HK-2 (cell line): ENCODE measurements around the gene RAB36.

Experiments
- DNase-seq: peaks from one replicate; pipeline ENCODE4 v3.0.0-alpha.2; 2018; ENCODE audit not compliant: unreplicated experiment

Gene RAB36

DNA sequence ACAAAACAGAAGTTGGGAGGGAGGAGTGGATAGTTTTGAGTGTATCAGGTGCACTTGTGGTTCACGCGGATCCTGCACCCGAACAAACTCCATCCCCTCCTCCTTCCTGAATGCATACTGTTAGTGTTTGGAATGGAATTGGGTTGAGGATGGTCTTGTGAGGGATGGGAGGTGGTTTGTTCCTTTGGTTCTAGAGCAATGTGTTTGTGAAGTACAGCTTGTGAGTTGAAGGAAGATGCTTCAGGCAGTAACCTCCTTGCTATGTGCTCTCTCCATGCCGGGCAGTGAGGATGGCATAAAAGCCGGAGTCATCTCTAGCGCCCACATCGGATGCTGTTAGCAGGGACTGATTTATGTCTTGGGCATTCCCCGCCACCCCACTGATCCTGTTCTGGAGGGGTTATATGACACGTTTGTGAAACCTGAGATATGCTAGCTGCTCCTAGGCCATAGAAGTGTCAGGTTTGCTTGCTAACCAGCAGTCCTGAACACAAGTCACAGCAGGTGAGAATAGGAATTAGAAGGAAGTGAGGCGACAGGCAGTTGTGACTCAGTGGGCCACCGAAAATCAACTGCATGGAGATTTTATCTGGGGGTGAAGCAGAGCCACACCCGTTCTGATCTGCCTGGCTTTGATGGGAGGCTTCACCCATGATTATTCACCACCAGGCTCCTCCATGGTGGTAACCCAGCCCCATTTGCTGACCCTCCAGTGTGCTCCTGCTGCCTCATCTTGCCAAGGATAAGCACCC is 37.2 kb downstream of the RAB36 start:
- peak; percentile 56 for DNase-seq

DNA sequence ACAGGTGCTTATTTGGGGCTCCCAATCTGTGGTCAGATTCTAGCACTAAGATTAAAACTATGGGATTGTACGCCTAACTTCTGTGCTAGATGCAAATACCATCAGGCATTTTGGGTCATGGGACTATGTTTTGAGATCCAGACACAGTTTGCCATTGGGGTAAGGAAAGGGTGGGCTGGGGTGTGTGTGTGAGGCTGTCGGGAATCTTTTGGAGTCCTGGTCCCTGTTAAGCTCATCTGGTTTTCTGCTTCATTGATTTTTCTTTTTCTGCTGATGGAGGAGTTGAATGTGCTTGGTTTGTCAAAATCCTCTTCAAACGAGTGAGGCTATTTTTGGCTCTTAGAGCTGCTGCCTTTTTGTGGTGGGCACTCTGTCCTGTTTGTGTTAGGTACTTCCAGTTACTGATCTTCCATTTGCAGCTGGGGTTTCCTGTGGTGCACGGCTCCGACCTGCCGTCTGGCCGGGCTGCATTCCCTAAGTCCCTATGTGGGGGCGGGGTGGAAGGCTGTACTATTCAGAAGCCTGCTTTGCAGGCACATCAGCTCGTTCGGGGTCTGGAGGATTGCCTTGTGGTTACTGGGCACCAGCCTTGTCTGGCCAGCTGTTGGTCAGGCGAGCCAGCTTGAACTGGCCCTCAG is 37.9 kb downstream of the RAB36 start:
- DNase-seq: peak; percentile 42

DNA sequence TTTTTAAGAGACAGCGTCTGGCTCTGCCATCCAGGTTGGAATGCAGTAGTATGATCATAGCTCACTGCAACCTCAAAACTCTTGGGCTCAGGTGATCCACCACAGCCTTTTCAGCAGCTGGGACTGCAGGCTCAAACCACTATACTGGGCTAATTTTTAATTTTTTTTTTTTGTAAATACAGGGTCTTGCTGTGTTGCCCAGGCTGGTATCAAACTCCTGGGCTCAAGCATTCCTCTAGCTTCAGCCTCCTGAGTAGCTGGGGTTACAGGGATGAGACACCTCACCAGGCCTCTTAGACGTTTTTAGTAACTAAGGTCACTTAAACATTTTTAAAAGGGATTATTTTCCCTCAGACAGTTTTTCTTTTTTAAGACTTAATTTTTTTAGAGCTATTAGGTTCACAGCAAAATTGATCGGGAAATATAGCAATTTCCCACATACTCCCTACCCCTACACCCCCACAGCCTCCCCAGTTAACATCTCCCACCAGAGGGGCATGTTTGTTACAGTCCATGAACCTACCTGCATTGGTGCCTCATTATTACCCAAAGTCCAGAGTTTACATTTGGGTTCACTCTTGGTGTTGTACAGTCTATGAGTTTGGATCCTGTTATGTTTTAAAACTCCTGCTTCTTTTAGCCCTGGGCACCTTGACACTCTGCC is 39.0 kb downstream of the RAB36 start:
- no peak for DNase-seq

DNA sequence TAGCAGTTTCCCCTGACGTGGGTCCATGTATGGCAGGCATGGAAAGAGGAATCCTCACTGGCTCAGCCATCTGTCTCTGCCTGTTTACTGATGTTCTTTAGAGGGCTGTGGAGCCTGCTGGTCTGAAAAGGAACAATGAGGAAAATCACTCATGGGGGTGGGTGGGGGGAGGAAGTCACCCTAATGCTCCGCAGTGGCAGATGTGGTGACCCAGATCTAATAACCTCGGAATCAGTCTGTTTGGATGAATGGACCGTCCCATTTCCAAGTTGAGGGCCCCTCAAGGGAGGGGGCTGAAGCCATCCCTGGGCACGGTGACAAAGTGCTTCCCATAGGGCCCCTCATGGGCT is 39.5 kb downstream of the RAB36 start:
- no peak for DNase-seq

DNA sequence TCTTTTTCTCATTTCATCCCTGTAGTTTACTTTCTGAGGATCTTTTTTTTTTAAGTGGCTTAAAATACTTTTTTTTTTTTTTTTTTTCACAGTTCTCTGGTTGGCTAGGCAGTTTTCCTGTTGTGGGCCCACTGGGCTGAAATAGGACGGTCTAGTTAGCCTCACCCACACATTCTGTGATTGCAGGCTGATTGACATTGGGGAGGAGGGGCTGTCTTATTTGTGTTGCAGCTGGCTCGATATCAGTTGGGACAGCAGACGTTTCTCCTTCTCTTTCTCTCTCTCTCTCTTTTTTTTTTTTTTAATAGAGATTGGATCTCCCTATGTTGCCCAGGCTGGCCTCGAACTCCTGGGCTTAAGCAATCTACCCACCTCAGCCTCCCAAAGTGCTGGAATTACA is 41.9 kb downstream of the RAB36 start:
- DNase-seq: no peak

DNA sequence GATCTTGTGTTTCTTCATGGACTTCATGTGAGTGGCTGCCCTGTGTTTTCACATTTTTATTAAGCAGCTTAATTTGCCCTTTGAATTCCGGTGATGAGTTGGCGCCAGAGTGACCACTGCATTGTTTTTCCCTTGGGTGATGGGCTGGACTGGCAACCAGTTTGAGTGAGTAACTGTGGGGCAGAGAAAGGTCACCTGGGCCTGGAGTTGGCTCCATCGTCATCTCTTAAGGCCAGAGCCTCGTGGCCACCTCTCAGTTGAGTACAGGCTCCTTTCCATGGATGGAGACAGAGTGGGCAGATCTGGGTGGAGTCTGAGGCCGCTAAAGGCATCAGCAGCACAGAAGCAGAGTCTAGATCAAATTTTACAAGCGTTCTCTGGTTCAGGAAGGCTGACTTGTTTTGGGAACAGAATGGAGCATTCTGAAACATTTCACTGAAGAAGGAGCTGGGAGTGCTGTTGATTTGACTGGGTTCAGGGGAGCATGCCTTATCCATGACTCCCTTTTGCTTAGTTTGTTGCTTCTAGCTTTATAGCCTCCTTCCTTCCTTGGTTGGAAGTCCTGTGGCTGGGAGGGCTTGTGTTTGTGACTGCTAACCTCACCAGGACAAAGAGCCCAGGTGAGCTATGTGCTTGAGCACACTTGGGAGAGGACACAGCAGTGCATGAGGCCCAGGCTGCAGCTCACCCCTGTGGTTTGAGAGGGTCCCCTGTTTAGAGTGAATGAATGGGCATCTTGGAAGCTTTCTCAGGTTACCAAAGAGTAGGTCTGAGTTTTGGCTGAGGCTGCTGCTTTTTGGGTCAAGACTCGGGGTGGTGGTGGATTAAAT is 42.8 kb downstream of the RAB36 start:
- DNase-seq: no peak

DNA sequence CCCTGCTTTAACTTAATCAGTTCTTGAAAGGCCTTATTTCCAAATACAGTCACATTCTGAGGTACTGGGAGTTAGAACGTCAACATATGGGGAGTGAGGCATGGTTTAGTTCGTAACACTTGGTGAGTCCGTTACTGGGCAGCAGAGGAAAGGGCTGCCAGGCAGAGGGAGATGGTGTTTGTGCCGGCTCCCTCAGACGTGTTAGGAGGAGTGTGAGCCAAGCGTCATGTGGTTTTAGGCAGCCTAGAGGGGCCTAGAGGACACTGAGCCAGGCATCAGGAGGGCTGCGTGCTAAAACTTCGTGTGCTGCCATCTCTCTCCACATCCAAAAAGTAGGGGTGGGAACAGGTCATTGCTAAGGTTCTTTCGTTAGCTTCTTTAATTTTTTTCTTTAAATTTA is 45.2 kb downstream of the RAB36 start:
- no peak for DNase-seq

DNA sequence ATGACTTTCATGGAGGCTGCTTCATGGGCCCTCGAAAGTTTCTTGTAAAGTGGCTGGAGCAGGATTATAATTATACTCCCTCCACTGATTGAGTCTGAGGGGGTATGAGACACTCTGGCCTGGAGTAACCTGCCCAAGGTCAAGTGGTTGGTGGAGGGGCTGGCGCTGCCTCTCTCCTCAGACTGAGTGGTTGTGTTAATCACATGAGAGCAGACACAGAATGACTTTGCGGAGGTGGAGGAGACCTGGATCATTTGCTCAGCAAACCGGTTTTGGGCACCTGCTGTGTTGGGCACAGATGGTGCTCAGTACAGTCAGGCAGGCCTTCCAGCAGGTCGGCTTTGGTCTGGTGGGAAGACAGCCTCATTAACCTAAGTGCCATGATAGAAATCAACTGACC is 46.9 kb downstream of the RAB36 start:
- DNase-seq: no peak

DNA sequence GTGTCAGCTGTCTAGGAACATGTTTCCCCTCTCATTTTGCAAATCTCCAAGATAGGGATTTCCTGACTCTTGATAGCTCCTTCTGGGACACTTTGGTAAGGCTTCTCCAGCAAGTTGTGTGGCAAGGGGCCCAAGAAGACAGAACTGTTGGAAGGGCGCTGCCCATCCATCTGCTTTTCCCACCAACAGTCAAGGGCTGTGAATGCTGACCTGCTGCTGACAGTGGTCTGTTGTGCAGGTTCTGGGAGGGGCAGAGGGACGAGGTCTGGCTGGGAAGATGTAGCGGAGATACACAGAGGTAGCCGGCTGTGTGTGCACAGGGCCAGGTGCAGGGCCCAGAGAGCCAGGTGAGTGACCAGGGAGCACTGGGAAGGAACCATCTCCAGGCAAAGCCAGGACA is 47.3 kb downstream of the RAB36 start:
- no peak for DNase-seq

DNA sequence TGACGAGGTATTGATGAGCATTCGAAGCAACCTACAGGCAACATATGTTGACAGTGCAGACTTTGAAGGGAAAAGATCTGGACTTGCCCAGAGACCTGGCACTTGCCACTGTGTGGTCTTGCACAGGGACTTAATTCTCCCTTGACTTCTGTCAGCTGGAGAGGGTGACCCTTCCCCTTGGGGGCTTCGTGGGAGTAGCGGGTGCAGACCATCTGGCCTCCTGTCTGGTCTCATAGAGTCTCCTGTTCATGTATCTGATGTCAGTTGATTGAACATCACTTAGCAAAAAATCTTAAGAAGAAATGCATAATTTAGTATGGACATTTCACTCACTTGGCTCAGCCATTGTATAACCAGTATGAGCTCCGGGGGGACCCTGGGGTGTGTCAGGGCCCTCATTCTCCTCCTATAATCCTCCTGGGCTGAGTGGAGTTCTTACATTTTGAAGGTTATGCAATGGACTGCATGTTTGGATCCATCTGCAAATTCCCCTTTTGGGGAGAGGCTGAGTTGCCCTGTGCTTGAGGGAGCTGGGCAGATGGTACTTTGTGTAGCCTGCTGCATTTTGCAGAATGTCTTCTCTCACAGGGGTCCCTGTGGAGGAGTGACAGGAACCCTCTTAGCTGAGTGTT is 48.0 kb downstream of the RAB36 start:
- no peak for DNase-seq

DNA sequence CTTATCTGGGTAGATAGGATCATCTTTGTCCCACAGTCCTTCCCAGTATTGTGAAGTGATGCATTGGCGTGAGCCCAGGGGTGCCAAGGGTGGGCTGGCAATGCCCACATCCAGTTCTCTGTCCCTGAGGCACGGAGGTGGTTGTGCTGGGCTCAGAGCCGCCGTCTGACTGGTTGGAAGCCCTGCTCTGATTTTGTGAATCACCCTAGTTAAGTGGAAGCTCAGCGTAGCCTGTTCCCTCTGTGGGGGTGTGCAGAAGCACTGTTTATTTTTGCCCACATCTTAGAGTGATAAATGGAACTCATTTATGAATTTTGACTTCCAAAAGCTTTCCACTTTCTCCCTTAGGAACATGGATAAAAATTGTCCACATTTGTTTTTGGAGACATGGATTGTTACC is 48.6 kb downstream of the RAB36 start:
- no peak for DNase-seq

DNA sequence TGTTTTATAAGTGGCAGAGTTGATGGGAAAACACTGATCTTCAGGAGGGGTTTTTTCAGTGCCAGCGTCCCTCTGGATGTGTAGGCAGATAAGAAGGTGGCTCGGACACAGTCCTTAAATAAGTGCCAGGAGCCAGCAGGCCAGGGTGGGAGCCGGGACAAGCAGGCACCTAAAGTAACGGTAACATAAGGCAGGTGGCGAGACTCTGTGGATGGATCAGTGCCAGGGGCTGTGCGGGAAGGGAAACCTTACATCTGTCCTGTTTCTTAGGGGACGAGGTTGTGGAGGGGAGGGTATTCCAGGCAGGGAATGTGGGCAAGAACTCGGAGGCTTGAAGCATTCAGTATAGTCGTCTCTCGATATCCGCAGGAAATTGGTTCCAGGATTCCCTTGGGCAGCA is 50.9 kb downstream of the RAB36 start:
- DNase-seq: no peak

DNA sequence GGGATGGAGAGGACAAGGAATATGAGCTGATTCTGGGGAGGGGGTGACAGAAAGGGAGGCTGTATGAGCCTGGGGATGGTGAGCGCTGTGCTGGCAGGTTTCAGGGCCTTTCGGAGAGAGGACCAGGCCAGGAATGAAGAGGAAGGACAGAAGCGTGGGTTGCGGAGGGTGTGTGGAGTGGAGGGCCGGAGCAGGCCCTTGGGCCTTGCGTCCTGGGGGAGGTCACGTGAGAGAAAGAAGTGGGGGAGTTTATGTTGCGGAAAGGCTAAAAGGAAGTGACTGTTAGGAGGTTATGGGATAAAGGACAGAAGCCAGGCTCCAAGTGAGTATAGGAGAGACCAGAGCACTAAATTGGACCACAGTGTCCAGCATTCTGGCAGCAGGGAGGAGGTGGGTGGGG is 52.6 kb downstream of the RAB36 start:
- DNase-seq: no peak

DNA sequence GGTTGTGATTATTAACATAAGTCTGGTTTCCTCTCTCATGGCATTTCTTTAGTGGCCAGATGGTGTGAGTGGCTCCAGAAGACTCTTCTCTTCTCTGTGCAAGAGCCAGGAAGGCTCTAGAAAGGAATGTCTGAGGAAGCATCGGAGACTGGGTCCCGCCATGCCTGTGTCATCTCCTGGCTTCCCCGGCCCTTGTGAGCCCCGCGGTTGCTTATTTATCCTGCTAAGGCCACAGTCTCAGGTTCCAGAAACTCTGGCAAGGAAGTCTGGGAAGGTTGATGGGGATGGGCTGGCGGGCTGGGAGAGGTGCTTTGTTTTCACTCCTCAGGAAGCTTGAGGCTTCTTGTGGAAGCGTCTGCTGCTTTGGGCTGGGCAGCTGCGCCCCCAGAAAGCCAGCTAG is 53.9 kb downstream of the RAB36 start:
- DNase-seq: no peak

DNA sequence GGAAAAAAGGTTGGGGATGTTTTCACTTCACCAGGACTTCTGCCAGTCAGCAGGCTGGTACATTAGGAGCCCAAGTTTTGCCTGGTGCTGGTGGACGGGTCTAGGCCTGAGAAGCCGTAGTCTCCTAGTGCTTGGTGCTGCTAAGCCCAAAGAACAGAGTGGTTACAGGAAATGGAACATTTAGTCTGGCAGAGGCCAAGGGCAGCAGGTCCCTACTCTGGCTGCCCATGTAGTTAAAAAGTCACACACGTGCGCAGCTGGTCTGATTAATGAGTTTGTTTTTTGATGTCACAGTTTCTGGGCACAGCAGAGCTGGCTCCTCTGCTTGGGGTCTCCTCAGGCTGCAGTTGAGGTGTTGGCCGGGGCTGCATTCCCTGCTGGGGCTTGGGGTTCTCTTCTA is 55.6 kb downstream of the RAB36 start:
- DNase-seq: no peak

DNA sequence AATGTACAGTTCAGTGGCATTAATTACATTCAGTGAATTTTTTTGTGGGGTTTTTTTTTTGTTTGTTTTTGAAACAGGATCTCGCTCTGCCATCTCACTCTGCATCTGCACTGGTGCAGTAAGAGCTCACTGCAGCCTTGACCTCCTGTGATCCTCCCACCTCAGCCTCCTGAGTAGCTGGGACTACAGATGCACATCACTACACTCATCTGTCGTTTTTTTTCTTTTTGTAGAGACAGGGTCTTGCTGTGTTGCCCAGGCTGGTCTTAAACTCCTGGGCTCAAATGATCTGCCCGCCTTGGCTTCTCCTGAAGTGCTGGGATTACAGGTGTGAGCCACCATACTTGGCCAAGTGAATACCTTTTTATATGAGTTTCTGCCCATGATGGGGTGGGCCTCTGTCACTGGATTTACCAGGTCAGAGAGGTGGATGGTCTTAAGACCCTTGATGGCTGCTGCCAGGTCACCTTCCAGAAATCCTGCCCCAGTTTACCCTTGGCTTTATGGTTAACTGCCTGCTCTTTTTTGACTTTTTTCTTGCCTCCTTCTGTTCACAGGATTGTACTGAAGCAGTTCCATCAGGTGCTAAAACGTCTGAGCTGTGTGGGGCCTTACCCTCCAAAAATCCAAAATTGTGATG is 57.7 kb downstream of the RAB36 start:
- DNase-seq: no peak

DNA sequence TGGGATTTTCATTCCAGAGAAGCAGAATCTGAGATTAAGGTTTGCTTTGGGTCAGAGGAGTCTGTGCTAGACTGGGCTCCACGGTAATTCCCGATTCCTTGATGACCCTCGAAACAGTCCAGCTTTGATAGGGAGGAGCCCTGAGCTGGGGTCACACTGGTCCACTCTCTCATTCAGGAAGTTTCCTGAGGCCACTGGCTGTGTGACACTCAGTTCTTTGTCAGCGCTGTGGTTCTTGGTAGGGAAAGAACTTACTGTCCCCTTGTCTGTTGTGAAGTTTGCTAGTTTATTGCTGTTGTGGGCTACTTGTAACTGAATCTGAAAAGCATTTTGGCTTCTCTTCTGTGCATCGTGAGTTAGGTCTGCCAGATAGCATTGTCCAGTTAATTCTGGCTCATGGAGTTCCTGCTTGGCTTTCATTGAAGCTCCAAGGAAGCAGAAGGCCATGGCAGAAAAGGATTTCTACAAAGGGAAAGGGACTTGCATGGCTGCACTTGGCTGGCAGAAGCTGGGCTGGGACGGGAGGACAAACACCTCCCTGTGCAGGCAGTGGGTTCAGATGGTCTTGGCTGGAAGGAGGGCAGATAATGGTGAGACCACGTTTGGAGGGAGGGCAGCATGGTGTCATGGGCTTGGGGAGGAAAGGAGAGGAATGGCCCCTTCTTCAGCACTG is 58.3 kb downstream of the RAB36 start:
- no peak for DNase-seq

DNA sequence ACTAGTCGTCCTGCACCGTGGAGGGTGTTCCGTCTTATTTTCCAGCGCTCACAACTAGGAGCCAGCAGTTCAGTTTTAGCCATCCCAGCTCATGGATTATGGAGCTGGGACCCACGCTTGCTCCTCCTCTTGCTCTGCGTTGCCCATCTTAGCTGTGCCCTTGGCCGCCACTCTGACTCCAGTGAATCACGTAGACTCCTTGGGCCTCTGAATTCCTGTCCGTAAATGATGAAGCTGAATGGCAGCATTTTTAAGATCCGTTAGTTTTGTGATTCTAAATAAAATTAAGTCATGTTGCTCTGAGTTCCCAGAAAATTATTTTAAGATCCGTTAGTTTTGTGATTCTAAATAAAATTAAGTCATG is 58.8 kb downstream of the RAB36 start:
- no peak for DNase-seq

DNA sequence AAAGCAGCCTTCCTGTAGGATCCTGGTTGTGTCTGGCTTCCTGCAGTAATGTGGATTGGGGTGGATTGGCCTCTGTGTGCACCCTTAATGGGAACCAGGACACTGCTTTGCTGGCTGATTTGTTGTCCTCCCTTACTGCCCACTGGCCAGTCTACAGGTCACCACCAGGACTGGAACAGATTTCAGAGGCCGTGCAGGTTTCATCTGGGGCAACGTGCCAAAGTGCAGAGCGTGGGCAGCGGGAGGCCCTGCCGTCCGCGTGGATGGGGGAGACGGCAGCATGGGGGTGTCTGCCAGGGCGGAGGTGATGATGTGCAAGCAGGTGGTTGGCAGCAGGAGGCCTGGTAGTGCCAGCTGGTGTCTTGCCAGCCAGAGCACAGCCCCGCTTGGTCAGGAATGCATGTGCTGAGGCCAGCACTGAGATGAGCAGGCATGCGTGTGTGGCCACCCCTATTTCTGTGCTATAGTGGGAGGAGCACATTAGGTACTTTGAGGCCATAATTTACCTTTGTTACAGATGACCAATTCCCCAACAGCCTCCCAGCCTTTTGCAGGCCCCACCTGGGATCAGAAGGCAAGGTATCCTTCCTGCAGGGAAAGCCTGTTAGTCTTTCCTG is 59.4 kb downstream of the RAB36 start:
- no peak for DNase-seq

DNA sequence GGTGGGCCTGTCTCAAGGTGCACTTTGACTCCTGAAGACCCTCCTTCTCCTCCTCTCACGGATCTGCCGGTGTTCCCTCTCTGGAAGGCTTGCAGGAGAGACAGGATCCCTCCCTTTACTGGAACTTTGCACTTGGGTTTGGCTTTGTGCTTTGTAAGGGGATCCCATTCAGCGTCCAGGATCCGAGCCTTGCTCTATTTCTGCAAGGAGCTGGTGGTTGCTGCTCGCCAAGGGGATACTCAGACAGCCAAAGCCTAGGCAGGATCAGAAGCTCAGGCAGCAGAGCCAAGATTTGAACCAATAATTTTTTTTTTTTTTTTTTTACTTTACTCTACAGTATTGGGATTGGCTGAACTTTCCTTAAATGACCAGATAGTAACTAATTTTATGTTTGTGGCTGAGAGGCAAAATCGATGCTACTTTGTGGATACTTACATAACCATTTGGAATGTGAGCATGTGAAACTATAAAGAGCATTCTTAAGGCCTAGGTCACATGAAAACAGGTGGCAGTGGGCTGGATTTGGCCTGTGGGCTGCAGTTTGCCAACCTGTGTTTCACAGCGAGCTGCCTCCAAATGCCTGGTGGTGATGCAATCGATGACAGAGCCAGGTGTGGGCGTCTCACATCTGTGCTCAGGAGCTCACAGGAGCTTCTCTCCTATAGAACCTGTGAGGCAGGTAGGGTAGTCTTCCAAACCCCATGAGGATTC is 60.2 kb downstream of the RAB36 start:
- DNase-seq: no peak
